SK-N-SH (cell line): ENCODE results near the gene SENP8. TPM values are rescaled to one million over a fixed set of nuclear protein-coding genes. Genes with fewer than 3 reads are reported as not detected.

Experiments used
- CTCF ChIA-PET: fragments of 300-600, 350-600 bp; formaldehyde crosslinking; extraction: SDS; loops from one replicate; lab custom pipeline; 2021; lab: Yijun Ruan, JAX
- POLR2A ChIA-PET: fragments of 350-600 bp; sonication (Branson Sonifier 250); formaldehyde crosslinking; extraction: SDS; loops from one replicate; lab custom pipeline; 2020; ENCODE audit warnings: antibody characterized with exemption, inconsistent platforms; lab: Yijun Ruan, JAX
- DNase-seq: peaks from one replicate; pipeline ENCODE4 v3.0.0; 2012
- H2AFZ ChIP-seq: fragments of 200-600 bp; sonication (generic); 2 replicates; pipeline ENCODE4 v1.8.1; 2016; ENCODE audit warnings: antibody characterized with exemption, mild to moderate bottlenecking, low read depth
- H3F3A ChIP-seq: fragments of 200-600 bp; sonication (generic); replicated peaks from 2 replicates; pipeline ENCODE3; 2016; ENCODE audit warnings: antibody characterized with exemption, mild to moderate bottlenecking; ENCODE audit not compliant: insufficient read depth
- H3K27ac ChIP-seq, 2 experiments: fragments of 200-500 bp in 1 of 2; fragments of 200-600 bp in 1 of 2; sonication (Bioruptor generic) in 1 of 2; sonication (generic), shearing (Covaris generic) in 1 of 2; 2 replicates each; pipeline versions ENCODE4 v1.5.1 to v1.6.1; 2014 to 2016; ENCODE audit warnings: low read depth in 2 of 2, inconsistent platforms in 1 of 2, low read length in 1 of 2, mild to moderate bottlenecking in 1 of 2, mixed read lengths in 1 of 2
- H3K27me3 ChIP-seq: fragments of 200-600 bp; sonication (generic), shearing (Covaris generic); 2 replicates; pipeline ENCODE4 v1.6.1; 2016; ENCODE audit warnings: mixed run types; ENCODE audit not compliant: insufficient read depth
- H3K36me3 ChIP-seq, 2 experiments: fragments of 200-500 bp in 1 of 2; fragments of 200-600 bp in 1 of 2; sonication (Bioruptor generic) in 1 of 2; sonication (generic) in 1 of 2; replicated peaks in 1 of 2; 2 replicates each; pipeline versions ENCODE3 to v1.5.1; 2014 to 2016; ENCODE audit warnings: low read length in 1 of 2, mild to moderate bottlenecking in 1 of 2; ENCODE audit not compliant: insufficient read depth in 2 of 2, control insufficient read depth in 1 of 2
- H3K4me1 ChIP-seq, 2 experiments: fragments of 200-500 bp in 1 of 2; fragments of 200-600 bp in 1 of 2; sonication (Bioruptor generic) in 1 of 2; sonication (generic), shearing (Covaris generic) in 1 of 2; 2 replicates each; pipeline versions ENCODE4 v1.5.1 to v1.6.1; 2014 to 2016; ENCODE audit warnings: low read depth in 1 of 2, low read length in 1 of 2, mixed run types in 1 of 2; ENCODE audit not compliant: insufficient read depth in 2 of 2, control insufficient read depth in 1 of 2
- H3K4me2 ChIP-seq: fragments of 200-600 bp; sonication (generic), shearing (Covaris generic); 2 replicates; pipeline ENCODE4 v1.6.1; 2017; ENCODE audit warnings: mixed run types
- H3K4me3 ChIP-seq, 2 experiments: fragments of 200-500 bp in 1 of 2; fragments of 200-600 bp in 1 of 2; sonication (Bioruptor generic) in 1 of 2; sonication (generic), shearing (Covaris generic) in 1 of 2; 2 replicates each; pipeline versions ENCODE4 v1.5.1 to v1.8.1; 2014 to 2016; ENCODE audit warnings: low read depth in 2 of 2, inconsistent platforms in 1 of 2, low read length in 1 of 2, mild to moderate bottlenecking in 1 of 2, mixed read lengths in 1 of 2, moderate library complexity in 1 of 2
- H3K79me2 ChIP-seq: fragments of 200-600 bp; sonication (generic); 2 replicates; pipeline ENCODE4 v1.8.1; 2017; ENCODE audit warnings: mild to moderate bottlenecking; ENCODE audit not compliant: insufficient read depth
- H3K9ac ChIP-seq: fragments of 200-600 bp; sonication (generic); 2 replicates; pipeline ENCODE4 v1.6.1; 2017; ENCODE audit warnings: mixed run types
- H3K9me2 ChIP-seq: fragments of 200-600 bp; sonication (generic); 2 replicates; pipeline ENCODE4 v1.6.1; 2017; ENCODE audit warnings: mixed run types
- H3K9me3 ChIP-seq: fragments of 200-600 bp; sonication (generic); 2 replicates; pipeline ENCODE4 v1.6.1; 2017; ENCODE audit warnings: mixed run types, mild to moderate bottlenecking, moderate library complexity
- H4K20me1 ChIP-seq: fragments of 200-600 bp; sonication (generic); 2 replicates; pipeline ENCODE4 v1.6.1; 2017; ENCODE audit warnings: mild to moderate bottlenecking, mixed run types; ENCODE audit not compliant: insufficient read depth
- CHD2 ChIP-seq: fragments of 150-350 bp; IDR thresholded peaks from 2 replicates; pipeline ENCODE4 v1.6.1; 2018; ENCODE audit warnings: low read length; ENCODE audit not compliant: partially characterized antibody
- CTCF ChIP-seq: fragments of 200-600 bp; sonication (generic); IDR thresholded peaks from 2 replicates; pipeline ENCODE4 v1.6.1; 2017; ENCODE audit warnings: antibody characterized with exemption, mild to moderate bottlenecking, moderate library complexity
- FOSL2 ChIP-seq: IDR thresholded peaks from 2 replicates; pipeline ENCODE4 v1.4.0; 2012; ENCODE audit warnings: low read depth, mild to moderate bottlenecking, moderate library complexity, borderline replicate concordance
- FOXJ3 ChIP-seq: sonication (generic); formaldehyde crosslinking; IDR thresholded peaks from 2 replicates; pipeline ENCODE4 v1.5.1; 2020; ENCODE audit warnings: mild to moderate bottlenecking, missing genetic modification reagents
- FOXM1 ChIP-seq: IDR thresholded peaks from 2 replicates; pipeline ENCODE4 v1.4.0; 2012; ENCODE audit warnings: low read depth, mild to moderate bottlenecking
- GABPA ChIP-seq: IDR thresholded peaks from 2 replicates; pipeline ENCODE4 v1.4.0; 2012; ENCODE audit warnings: low read depth, mild to moderate bottlenecking
- GATA2 ChIP-seq: sonication (generic); formaldehyde crosslinking; IDR thresholded peaks from 2 replicates; pipeline ENCODE4 v1.5.0; 2020; ENCODE audit warnings: mild to moderate bottlenecking, missing genetic modification reagents
- IRF3 ChIP-seq: fragments of 150-350 bp; IDR thresholded peaks from 2 replicates; pipeline ENCODE4 v1.6.1; 2016; ENCODE audit warnings: mild to moderate bottlenecking, low read depth, low read length
- JUND ChIP-seq: IDR thresholded peaks from 2 replicates; pipeline ENCODE4 v1.4.0; 2012
- MXI1 ChIP-seq: IDR thresholded peaks from 2 replicates; pipeline ENCODE4 v1.6.1; 2012; ENCODE audit warnings: mild to moderate bottlenecking, low read depth, low read length, improper control_type of control experiment
- NFIC ChIP-seq: IDR thresholded peaks from 2 replicates; pipeline ENCODE4 v1.4.0; 2012; ENCODE audit warnings: borderline replicate concordance
- RAD21 ChIP-seq: IDR thresholded peaks from 2 replicates; pipeline ENCODE4 v1.6.1; 2012; ENCODE audit warnings: mild to moderate bottlenecking, low read length
- RCOR1 ChIP-seq: fragments of 150-350 bp; IDR thresholded peaks from 2 replicates; pipeline ENCODE4 v1.6.1; 2017; ENCODE audit warnings: antibody characterized with exemption, low read length
- RFX5 ChIP-seq: IDR thresholded peaks from 2 replicates; pipeline ENCODE4 v1.6.1; 2012; ENCODE audit warnings: mild to moderate bottlenecking, improper control_type of control experiment, low read length
- TAF1 ChIP-seq: IDR thresholded peaks from 2 replicates; pipeline ENCODE4 v1.6.1; 2012; ENCODE audit warnings: low read depth, mild to moderate bottlenecking, low read length, moderate library complexity, borderline replicate concordance
- USF1 ChIP-seq: IDR thresholded peaks from 2 replicates; pipeline ENCODE4 v1.4.0; 2012; ENCODE audit warnings: low read depth, borderline replicate concordance
- USF2 ChIP-seq: fragments of 150-350 bp; IDR thresholded peaks from 2 replicates; pipeline ENCODE4 v1.6.1; 2017; ENCODE audit warnings: antibody characterized with exemption, low read length, low read depth, borderline replicate concordance
- YY1 ChIP-seq: IDR thresholded peaks from 2 replicates; pipeline ENCODE4 v1.4.0; 2012; ENCODE audit warnings: low read depth, mild to moderate bottlenecking
- WGBS: methylation state at CpG from one replicate; pipeline ENCODE4 v1.1.6; 2017; ENCODE audit warnings: low lambda C conversion rate; 5-methylcytosine and 5-hydroxymethylcytosine counted together
- polyA plus RNA-seq, 3 experiments: library from polyadenylated mRNA; depleted of rRNA; stranded (reverse); fragments of >200 nt; gene quantifications; 2 replicates each; pipeline ENCODE4 v1.2.3, GENCODE V29; 2012

SENP8 gene
- polyA plus RNA-seq, 1 of the 3 experiments (the other 2 are of a cell fraction) = 1.4 TPM

GRCh38 chr15:72141171-72142084, 23.2 kb downstream of the SENP8 start:
- WGBS = 54% methylated on average over 4 of the region's 4 CpGs
- DNase-seq = no peak
- H3K9me3 ChIP-seq = no peaks in the 10 kb centered on the region
- H3K9me2 ChIP-seq = no peaks in the 10 kb centered on the region
- ChIA-PET CTCF (interaction anchor here (0.7 to 3.9 kb wide), 4 partner anchors 15 to 608 kb away, joined by 3 to 21 read pairs (median 3); no protein-coding TSS in a partner anchor), POLR2A (no interaction called here)
- H3K9ac ChIP-seq = no peak overlapping the region
- H3K4me2 ChIP-seq = no peak overlapping the region
- no peak overlapping the region; the same call in 1 of the 2 replicates for H2AFZ ChIP-seq
- H3F3A ChIP-seq = peaks cover 7% of the 10 kb centered on the region
- no peaks in the 10 kb centered on the region for H4K20me1 ChIP-seq
- H3K27ac ChIP-seq = no peak overlapping the region
- H3K4me1 ChIP-seq = peaks cover 0 to 2% of the 10 kb centered on the region in 2 experiments; a peak in 2 of 4 replicates
- TF ChIP-seq FOSL2 = no peak
- TF ChIP-seq NFIC = no peak
- TF ChIP-seq USF1 = no peak
- no peak for TF ChIP-seq TAF1
- no peak for TF ChIP-seq MXI1
- TF ChIP-seq RCOR1 = no peak
- no peak for TF ChIP-seq CHD2
- no peak for TF ChIP-seq YY1
- no peak for TF ChIP-seq FOXJ3 (CRISPR knock-in tag)
- H3K79me2 ChIP-seq = no peaks in the 10 kb centered on the region
- H3K4me3 ChIP-seq = no peak overlapping the region
- no peaks in the 10 kb centered on the region for H3K27me3 ChIP-seq
- H3K36me3 ChIP-seq = no peaks in the 10 kb centered on the region

GRCh38 chr15:72146221-72146620, 28.0 kb downstream of the SENP8 start:
- Histone ChIP-seq H3K79me2 (no peaks in the 10 kb centered on the region), H3K9me3 (no peaks in the 10 kb centered on the region), H3K9me2 (no peaks in the 10 kb centered on the region), H3K4me2 (no peak overlapping the region), H3K4me3 (no peak overlapping the region), H4K20me1 (no peaks in the 10 kb centered on the region), H3K36me3 (no peaks in the 10 kb centered on the region), H3K27me3 (no peaks in the 10 kb centered on the region), H3K27ac (no peak overlapping the region), H3F3A (peaks cover 7% of the 10 kb centered on the region), H3K4me1 (peaks cover 0 to 2% of the 10 kb centered on the region in 2 experiments; a peak in 2 of 4 replicates), H3K9ac (no peak overlapping the region), H2AFZ (no peak overlapping the region)
- CTCF ChIA-PET = interaction anchor here (5.6 kb wide), 1 partner anchor 11 kb away, joined by 31 read pairs; no protein-coding TSS in a partner anchor
- DNase-seq = no peak
- POLR2A ChIA-PET = no interaction called here
- WGBS = 87% methylated on average over 3 of the region's 3 CpGs
- no peak for TF ChIP-seq FOXJ3 (CRISPR knock-in tag)
- no peak for TF ChIP-seq RFX5
- TF ChIP-seq GABPA = no peak
- no peak for TF ChIP-seq RCOR1
- no peak for TF ChIP-seq JUND
- TF ChIP-seq GATA2 (CRISPR knock-in tag) = no peak
- TF ChIP-seq CTCF = no peak
- TF ChIP-seq RAD21 = no peak
- no peak for TF ChIP-seq USF2
- TF ChIP-seq FOXM1 = no peak
- no peak for TF ChIP-seq YY1
- no peak for TF ChIP-seq IRF3
